GM21619 (cell line): ENCODE measurements around the gene C4A.
"Not testable (repeated sequence)": the region's sequence is repeated elsewhere in the genome, so short reads cannot be mapped to it uniquely, and the experiment has no call there.

Source experiments
- ATAC-seq: cut with Tn5 transposase; IDR thresholded peaks from one replicate; pipeline ENCODE4 v1.9.1; 2021; ENCODE audit not compliant: unreplicated experiment

C4A gene

DNA sequence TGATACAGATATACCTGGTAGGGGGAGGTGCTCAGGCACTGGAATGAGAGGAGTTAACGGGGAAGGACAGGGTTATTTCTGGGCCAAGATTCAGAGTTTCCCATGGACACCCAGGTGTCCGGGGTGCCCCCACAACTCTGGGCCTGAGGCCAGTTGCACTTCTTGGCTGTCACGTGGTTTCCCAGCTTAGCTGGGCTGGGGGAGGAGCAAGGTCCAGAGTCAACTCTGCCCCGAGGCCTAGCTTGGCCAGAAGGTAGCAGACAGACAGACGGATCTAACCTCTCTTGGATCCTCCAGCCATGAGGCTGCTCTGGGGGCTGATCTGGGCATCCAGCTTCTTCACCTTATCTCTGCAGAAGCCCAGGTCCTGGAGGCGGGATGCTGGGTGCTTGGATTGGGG, 32.7 kb downstream of the C4A start, which contains the start of gene C4B:
C4B (plus strand) TSS at position 249 of the 400 bp plus-strand sequence; CDS start at position 300, 51 bp downstream.
- not testable (repeated sequence) for ATAC-seq

GRCh38 chr6:32022100-32022499, 40.2 kb downstream of the C4A start:
- not testable (repeated sequence) for ATAC-seq

- ATAC-seq, result not testable (repeated sequence)
Observed at GRCh38 chr6:32028631-32029030, 46.8 kb downstream of the C4A start.

DNA sequence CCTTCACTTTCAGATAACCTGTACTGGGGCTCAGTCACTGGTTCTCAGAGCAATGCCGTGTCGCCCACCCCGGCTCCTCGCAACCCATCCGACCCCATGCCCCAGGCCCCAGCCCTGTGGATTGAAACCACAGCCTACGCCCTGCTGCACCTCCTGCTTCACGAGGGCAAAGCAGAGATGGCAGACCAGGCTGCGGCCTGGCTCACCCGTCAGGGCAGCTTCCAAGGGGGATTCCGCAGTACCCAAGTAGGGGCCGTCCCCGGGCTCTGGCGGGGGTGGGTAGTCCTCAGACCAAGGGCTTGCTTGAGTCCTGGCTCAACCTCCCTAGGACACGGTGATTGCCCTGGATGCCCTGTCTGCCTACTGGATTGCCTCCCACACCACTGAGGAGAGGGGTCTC, 47.7 kb downstream of the C4A start:
- not testable (repeated sequence) for ATAC-seq

DNA sequence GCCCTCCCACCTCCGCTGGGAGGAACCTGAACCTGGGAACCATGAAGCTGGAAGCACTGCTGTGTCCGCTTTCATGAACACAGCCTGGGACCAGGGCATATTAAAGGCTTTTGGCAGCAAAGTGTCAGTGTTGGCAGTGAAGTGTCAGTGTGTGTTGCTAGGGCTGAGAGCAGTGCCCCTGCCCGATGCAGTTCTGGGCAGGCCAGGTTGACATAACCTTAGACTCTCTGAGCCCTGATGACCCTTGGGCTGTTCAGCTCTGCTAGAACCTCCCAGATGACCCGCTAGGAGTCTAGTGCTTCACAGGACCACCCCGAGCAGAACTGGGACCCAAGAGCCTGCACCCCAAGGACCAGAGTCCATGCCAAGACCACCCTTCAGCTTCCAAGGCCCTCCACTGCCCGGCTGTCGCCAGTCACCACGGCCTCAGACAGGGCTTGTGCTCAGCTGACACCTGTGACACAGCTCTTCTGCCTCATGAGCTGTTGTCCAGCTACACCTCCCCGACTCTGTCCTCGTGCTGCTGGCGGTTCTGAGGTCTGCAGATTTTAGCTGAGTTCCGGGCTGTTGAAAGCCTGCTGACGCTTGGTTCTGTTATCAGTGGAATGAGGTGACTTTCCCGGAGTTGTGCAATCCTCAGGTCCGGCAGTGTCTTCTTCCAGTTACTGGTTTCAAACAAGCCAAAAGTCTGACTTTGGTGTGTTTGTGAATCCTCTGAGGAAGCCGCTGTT, 53.6 kb downstream of the C4A start:
- not testable (repeated sequence) for ATAC-seq

- not testable (repeated sequence) for ATAC-seq
Observed at GRCh38 chr6:32037136-32037535, 55.3 kb downstream of the C4A start.

- ATAC-seq, result not testable (repeated sequence)
Observed at GRCh38 chr6:32037598-32038524, 56.0 kb downstream of the C4A start, which contains the start of gene CYP21A2. Gene CYP21A2 (plus strand): TSS chr6:32038415. CDS start chr6:32038423, 8 bp downstream.

- ATAC-seq, result not testable (repeated sequence)
Observed at GRCh38 chr6:32038878-32039277, 57.0 kb downstream of the C4A start.

- not testable (repeated sequence) for ATAC-seq
Observed at GRCh38 chr6:32039321-32040274, 57.7 kb downstream of the C4A start.

DNA sequence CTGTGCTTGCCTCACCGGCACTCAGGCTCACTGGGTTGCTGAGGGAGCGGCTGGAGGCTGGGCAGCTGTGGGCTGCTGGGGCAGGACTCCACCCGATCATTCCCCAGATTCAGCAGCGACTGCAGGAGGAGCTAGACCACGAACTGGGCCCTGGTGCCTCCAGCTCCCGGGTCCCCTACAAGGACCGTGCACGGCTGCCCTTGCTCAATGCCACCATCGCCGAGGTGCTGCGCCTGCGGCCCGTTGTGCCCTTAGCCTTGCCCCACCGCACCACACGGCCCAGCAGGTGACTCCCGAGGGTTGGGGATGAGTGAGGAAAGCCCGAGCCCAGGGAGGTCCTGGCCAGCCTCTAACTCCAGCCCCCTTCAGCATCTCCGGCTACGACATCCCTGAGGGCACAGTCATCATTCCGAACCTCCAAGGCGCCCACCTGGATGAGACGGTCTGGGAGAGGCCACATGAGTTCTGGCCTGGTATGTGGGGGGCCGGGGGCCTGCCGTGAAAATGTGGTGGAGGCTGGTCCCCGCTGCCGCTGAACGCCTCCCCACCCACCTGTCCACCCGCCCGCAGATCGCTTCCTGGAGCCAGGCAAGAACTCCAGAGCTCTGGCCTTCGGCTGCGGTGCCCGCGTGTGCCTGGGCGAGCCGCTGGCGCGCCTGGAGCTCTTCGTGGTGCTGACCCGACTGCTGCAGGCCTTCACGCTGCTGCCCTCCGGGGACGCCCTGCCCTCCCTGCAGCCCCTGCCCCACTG, 58.6 kb downstream of the C4A start:
- not testable (repeated sequence) for ATAC-seq

DNA sequence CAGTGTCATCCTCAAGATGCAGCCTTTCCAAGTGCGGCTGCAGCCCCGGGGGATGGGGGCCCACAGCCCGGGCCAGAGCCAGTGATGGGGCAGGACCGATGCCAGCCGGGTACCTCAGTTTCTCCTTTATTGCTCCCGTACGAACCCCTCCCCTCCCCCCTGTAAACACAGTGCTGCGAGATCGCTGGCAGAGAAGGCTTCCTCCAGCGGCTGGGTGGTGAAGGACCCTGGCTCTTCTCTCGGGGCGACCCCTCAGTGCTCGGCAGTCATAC, 59.1 kb downstream of the C4A start:
- ATAC-seq, result not testable (repeated sequence)

GRCh38 chr6:32041385-32041784, 59.5 kb downstream of the C4A start:
- ATAC-seq, result not testable (repeated sequence)

DNA sequence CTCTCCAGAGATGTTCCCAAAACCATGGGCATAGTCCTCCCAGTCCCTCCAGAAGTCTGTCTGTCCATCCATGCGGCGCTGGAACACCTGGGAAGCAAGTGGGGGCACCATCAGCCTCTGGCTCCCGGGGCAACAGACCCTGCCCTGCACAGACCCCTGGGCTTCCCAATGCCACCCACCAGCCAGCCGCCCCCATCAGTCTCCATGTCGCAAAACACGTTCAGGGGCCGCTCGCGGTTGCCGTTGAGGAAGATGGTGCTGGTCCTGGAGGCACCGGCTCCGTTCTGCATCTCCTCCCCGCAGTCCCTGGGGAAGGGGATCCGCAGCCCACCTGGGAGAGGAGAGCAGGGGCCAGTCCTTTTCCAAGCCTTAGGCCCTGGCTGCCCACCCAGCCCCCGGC, 60.4 kb downstream of the C4A start:
- not testable (repeated sequence) for ATAC-seq

DNA sequence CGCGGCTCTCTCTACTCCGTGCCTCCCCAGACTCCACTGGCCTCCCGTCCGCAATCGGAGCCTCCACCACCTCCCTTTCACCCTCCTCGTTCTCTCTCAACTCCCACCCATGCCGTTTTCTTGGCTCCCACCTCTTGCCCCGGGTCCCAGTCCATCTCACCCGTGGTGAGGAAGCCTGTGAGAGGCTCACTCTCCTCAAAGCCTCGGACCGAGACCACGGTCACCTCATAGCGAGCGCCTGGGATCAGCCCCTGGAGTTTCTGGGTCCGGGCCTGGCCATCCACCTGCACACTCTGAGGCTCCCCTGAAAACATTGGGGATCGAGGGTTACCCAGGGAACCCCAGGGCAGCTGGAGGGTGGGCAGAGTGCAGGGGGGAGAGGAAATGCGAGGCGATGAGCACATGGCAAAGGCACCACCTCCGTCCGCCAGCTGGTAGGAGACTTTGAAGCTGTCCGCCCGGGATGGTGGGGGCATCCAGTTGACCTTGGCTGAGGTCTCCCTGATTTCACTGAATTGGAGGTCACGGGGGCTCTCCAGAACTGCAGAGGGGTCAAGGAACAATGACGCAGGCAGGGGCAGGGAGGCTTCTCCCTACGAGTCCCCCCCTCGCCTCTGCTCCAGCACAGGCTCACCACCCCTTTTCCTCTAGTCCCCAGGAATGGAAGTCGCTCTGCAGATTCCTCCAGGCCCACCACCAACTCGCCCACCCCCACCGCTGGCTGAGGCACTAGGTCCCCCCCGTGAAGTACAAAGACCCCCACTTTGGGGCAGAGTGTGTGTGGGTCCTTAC, 61.9 kb downstream of the C4A start:
- not testable (repeated sequence) for ATAC-seq

DNA sequence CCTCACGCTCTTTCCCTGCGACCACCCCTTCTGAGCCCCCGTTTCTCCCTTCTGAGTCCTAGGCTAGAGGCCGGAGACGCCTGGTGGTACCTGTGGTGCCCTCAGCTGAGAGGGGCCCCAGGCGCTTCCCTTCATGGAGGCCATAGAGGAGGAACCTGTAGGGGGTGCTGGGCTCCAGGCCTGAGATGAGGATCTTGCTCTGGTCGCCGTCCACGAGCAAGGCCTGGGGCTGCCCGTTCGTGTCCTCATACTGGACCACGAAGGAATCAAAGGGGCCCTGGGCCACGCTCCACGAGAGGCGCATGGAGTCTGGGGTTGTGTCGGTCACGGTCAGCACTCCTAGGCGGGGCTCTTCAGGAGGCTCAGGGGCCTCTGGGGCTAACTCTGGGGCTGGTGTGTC, 63.1 kb downstream of the C4A start:
- ATAC-seq, result not testable (repeated sequence)

DNA sequence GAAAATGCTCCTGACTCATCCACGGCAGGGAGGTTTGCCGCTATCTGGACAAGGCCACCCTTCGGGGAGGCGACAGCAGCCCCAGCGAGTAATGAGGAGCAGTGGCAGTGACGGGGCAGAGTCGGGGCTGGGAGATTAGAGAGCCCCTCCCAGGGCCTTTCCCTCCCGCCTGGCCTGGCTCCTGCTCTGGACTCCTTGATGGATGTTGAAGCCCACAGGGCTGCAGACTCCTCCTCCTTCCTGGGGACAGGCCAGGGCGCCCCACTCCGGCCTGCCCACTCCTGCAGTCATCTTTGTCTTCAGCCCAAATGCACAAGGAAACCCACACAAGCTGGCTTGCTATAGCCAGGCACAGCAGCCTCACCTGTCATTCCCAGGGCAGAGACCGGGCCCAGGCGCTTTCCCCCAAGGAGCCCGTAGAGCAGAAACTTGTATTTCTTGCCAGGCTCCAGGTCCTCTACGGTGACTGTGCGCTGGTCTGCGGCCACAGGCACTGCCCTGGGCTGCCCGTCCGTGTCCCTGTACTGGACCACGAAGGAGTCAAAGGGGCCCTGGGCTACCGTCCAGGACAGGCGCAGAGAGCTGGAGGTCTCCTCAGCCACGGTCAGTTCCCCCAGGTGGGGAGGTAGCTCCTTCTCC, 64.1 kb downstream of the C4A start:
- no peak for ATAC-seq

GRCh38 chr6:32046450-32047083, 64.7 kb downstream of the C4A start:
- ATAC-seq, result no peak

- ATAC-seq, result no peak
Observed at GRCh38 chr6:32047084-32047478, 65.2 kb downstream of the C4A start.
